AG04449 (cell line): ENCODE data around the gene EMP2.
A peak's percentile ranks its signal among the peaks of the same experiment; 100 is the strongest.

Source experiments
- CTCF ChIA-PET: fragments of 350-600 bp; formaldehyde crosslinking; extraction: SDS; loops from one replicate; lab custom pipeline; 2021; ENCODE audit warnings: antibody characterized with exemption; lab: Yijun Ruan, JAX
- POLR2A ChIA-PET: fragments of 400-600, 350-600 bp; formaldehyde crosslinking; extraction: SDS; loops from one replicate; lab custom pipeline; 2020; ENCODE audit warnings: antibody characterized with exemption, inconsistent platforms; lab: Yijun Ruan, JAX
- DNase-seq: peaks from one replicate; pipeline ENCODE4 v3.0.0-alpha.2; 2010; ENCODE audit warnings: low read depth, low spot score
- H3K4me3 ChIP-seq: 2 replicates; pipeline ENCODE4 v1.5.1; 2011; ENCODE audit warnings: low read depth, mild to moderate bottlenecking, control low read depth, low read length
- CTCF ChIP-seq: IDR thresholded peaks from one replicate; pipeline ENCODE4 v1.5.1; 2011; ENCODE audit warnings: mild to moderate bottlenecking, moderate library complexity, low read length, control low read depth, inconsistent platforms; ENCODE audit not compliant: insufficient read depth; ENCODE audit errors: missing control alignments

EMP2 gene

GRCh38 chr16:10521681-10522274 lies 58.6 kb downstream of the EMP2 start:
- ChIA-PET POLR2A (no interaction called here), CTCF (interaction anchor here (0.6 to 6.8 kb wide), 13 partner anchors 10 to 396 kb away, joined by 3 to 104 read pairs (median 4); partner anchors contain the start of gene NUBP1)
- no peak overlapping the region for H3K4me3 ChIP-seq
- DNase-seq = no peak
- TF ChIP-seq CTCF = peak; percentile 61

- no peak for DNase-seq
- no peak for TF ChIP-seq CTCF
- CTCF ChIA-PET = interaction anchor here (0.6 to 6.8 kb wide), 13 partner anchors 11 to 397 kb away, joined by 3 to 104 read pairs (median 4); partner anchors contain the start of gene NUBP1
- no peak overlapping the region for H3K4me3 ChIP-seq
- POLR2A ChIA-PET = no interaction called here
These were observed 59.4 kb downstream of the EMP2 start for GRCh38 chr16:10520869-10521578.

- POLR2A ChIA-PET = no interaction called here
- CTCF ChIA-PET = interaction anchor here (1.2 to 6.8 kb wide), 9 partner anchors 10 to 398 kb away, joined by 4 to 104 read pairs (median 7); no protein-coding TSS in a partner anchor
- no peak for TF ChIP-seq CTCF
- no peak for DNase-seq
- no peak overlapping the region for H3K4me3 ChIP-seq
These were observed 60.2 kb downstream of the EMP2 start for GRCh38 chr16:10519929-10520868.

- TF ChIP-seq CTCF = no peak
- ChIA-PET POLR2A (no interaction called here), CTCF (interaction anchor here (1.4 to 6.8 kb wide), 4 partner anchors 13 to 399 kb away, joined by 4 to 104 read pairs (median 30); no protein-coding TSS in a partner anchor)
- no peak overlapping the region for H3K4me3 ChIP-seq
- DNase-seq = no peak
These were observed 61.1 kb downstream of the EMP2 start for GRCh38 chr16:10519297-10519696.

GRCh38 chr16:10518479-10519041 lies 61.8 kb downstream of the EMP2 start:
- no peak overlapping the region for H3K4me3 ChIP-seq
- ChIA-PET CTCF (interaction anchor here (2.0 to 6.1 kb wide), 2 partner anchors 220 to 400 kb away, joined by 5 to 242 read pairs; no protein-coding TSS in a partner anchor), POLR2A (no interaction called here)
- no peak for TF ChIP-seq CTCF
- no peak for DNase-seq
